ENCODE measurements around the gene HSPA12B.

The HSPA12B gene

GRCh38 chr20:3767110-3767426 is 34.6 kb downstream of the HSPA12B start:
- DNase-seq (ENCODE audit: low spot score): no peak

GRCh38 chr20:3767427-3768341 is 35.2 kb downstream of the HSPA12B start, which contains the start of gene ADISSP:
Gene ADISSP (minus strand): TSS chr20:3767753. CDS start chr20:3760100, 7,653 bp downstream.
- DNase-seq (ENCODE audit: low spot score): peak; percentile 100

GRCh38 chr20:3768342-3769130 is 36.1 kb downstream of the HSPA12B start:
- DNase-seq (ENCODE audit: low spot score): peak; percentile 82

GRCh38 chr20:3771552-3772058 is 39.1 kb downstream of the HSPA12B start:
- DNase-seq (ENCODE audit: low spot score): no peak

GRCh38 chr20:3775457-3776108 is 43.1 kb downstream of the HSPA12B start:
- DNase-seq (ENCODE audit: low spot score): no peak

- DNase-seq (ENCODE audit: low spot score): no peak
Measured at GRCh38 chr20:3777381-3777715, 44.9 kb downstream of the HSPA12B start.

GRCh38 chr20:3777716-3778629 is 45.5 kb downstream of the HSPA12B start:
- peak; percentile 84 for DNase-seq (ENCODE audit: low spot score)

- no peak for DNase-seq (ENCODE audit: low spot score)
Measured at GRCh38 chr20:3778976-3779375, 46.5 kb downstream of the HSPA12B start.

- peak; percentile 96 for DNase-seq (ENCODE audit: low spot score)
Measured at GRCh38 chr20:3781153-3781910, 48.8 kb downstream of the HSPA12B start, which contains the start of gene SPEF1. Gene SPEF1 (minus strand): TSS chr20:3781448. CDS start chr20:3781287, 161 bp downstream.

- no peak for DNase-seq (ENCODE audit: low spot score)
Measured at GRCh38 chr20:3782597-3782996, 50.1 kb downstream of the HSPA12B start.

GRCh38 chr20:3783068-3783489 is 50.6 kb downstream of the HSPA12B start:
- DNase-seq (ENCODE audit: low spot score): no peak

GRCh38 chr20:3783511-3784195 is 51.2 kb downstream of the HSPA12B start:
- no peak for DNase-seq (ENCODE audit: low spot score)

- DNase-seq (ENCODE audit: low spot score): no peak
Measured at GRCh38 chr20:3784216-3784853, 51.9 kb downstream of the HSPA12B start.

GRCh38 chr20:3784863-3785239 is 52.4 kb downstream of the HSPA12B start:
- no peak for DNase-seq (ENCODE audit: low spot score)

GRCh38 chr20:3785240-3786125 is 53.0 kb downstream of the HSPA12B start:
- no peak for DNase-seq (ENCODE audit: low spot score)

- peak; percentile 62 for DNase-seq (ENCODE audit: low spot score)
Measured at GRCh38 chr20:3786126-3786484, 53.6 kb downstream of the HSPA12B start.

GRCh38 chr20:3786665-3787323 is 54.3 kb downstream of the HSPA12B start, which contains the start of gene CENPB:
Gene CENPB (minus strand): TSS chr20:3786740. CDS start chr20:3786483, 257 bp downstream.
- DNase-seq (ENCODE audit: low spot score): peak; percentile 95

All from AG08396 (cell line).